Panc1 (cell line): ENCODE results near the gene FGD5. TPM values are rescaled to one million over a fixed set of nuclear protein-coding genes. Genes with fewer than 3 reads are reported as not detected.

Experiments
- ATAC-seq: fragments of 200-7000 bp; cut with Tn5 transposase; 2 replicates; pipeline ENCODE4 v1.9.1; 2020; ENCODE audit warnings: mild to moderate bottlenecking, moderate library complexity
- BruUV-seq: library from RNA; stranded (reverse); fragments of 400-500 nt; replicated peaks from 2 replicates; lab custom pipeline; 2021; lab: Mats Ljungman, UMichigan
- CTCF ChIA-PET: fragments of 300-600 bp; sonication (Branson Sonifier 250); formaldehyde crosslinking; loops from one replicate; lab custom pipeline; 2022; ENCODE audit warnings: antibody characterized with exemption; lab: Charles Lee
- POLR2A ChIA-PET: fragments of 300-600 bp; sonication (Branson Sonifier 250); formaldehyde crosslinking; loops from one replicate; lab custom pipeline; 2022; ENCODE audit warnings: antibody characterized with exemption; lab: Charles Lee
- DNase-seq: peaks from one replicate; pipeline ENCODE4 v3.0.0-alpha.2; 2010; ENCODE audit warnings: low read depth, low spot score
- H3K27ac ChIP-seq: 2 replicates; pipeline ENCODE4 v1.5.1; 2011; ENCODE audit warnings: mild to moderate bottlenecking, low read length, inconsistent platforms
- H3K27me3 ChIP-seq: fragments of 200-500 bp; sonication (Bioruptor generic); 2 replicates; pipeline ENCODE4 v1.6.0; 2014; ENCODE audit warnings: low read length, inconsistent platforms; ENCODE audit not compliant: control insufficient read depth, insufficient read depth
- H3K36me3 ChIP-seq: fragments of 200-500 bp; sonication (Bioruptor generic); 2 replicates; pipeline ENCODE4 v1.5.1; 2014; ENCODE audit warnings: inconsistent platforms, mild to moderate bottlenecking, low read length, moderate library complexity; ENCODE audit not compliant: control insufficient read depth, insufficient read depth
- H3K4me1 ChIP-seq: 2 replicates; pipeline ENCODE4 v1.5.1; 2011; ENCODE audit warnings: inconsistent platforms, mild to moderate bottlenecking, low read length, moderate library complexity; ENCODE audit not compliant: control insufficient read depth, insufficient read depth
- H3K4me3 ChIP-seq, 2 experiments: 2 replicates each; pipeline ENCODE4 v1.5.1; 2011 to 2012; ENCODE audit warnings: low read depth in 2 of 2, low read length in 2 of 2, mild to moderate bottlenecking in 2 of 2, inconsistent platforms in 1 of 2, moderate library complexity in 1 of 2
- H3K9me3 ChIP-seq: fragments of 200-500 bp; sonication (Bioruptor generic); 2 replicates; pipeline ENCODE4 v1.5.1; 2014; ENCODE audit warnings: low read depth, mild to moderate bottlenecking, inconsistent platforms, low read length, moderate library complexity; ENCODE audit not compliant: control insufficient read depth, insufficient read depth
- CTCF ChIP-seq: fragments of 450-650 bp; IDR thresholded peaks from 2 replicates; pipeline ENCODE4 v1.5.1; 2017; ENCODE audit warnings: mild to moderate bottlenecking
- POLR2AphosphoS5 ChIP-seq: IDR thresholded peaks from 2 replicates; pipeline ENCODE4 v1.6.1; 2012; ENCODE audit warnings: mild to moderate bottlenecking, low read depth, low read length, moderate library complexity
- REST ChIP-seq, 2 experiments: IDR thresholded peaks; 2 replicates each; pipeline ENCODE4 v1.6.1; 2011 to 2012; ENCODE audit warnings: low read depth in 2 of 2, control low read depth in 1 of 2, low read length in 1 of 2, mild to moderate bottlenecking in 1 of 2, moderate library complexity in 1 of 2; ENCODE audit not compliant: insufficient read depth in 1 of 2
- SIN3A ChIP-seq: IDR thresholded peaks from 2 replicates; pipeline ENCODE4 v1.6.1; 2012; ENCODE audit warnings: low read depth, mild to moderate bottlenecking, low read length, moderate library complexity, borderline replicate concordance; ENCODE audit not compliant: insufficient read depth
- TCF7L2 ChIP-seq: IDR thresholded peaks from 2 replicates; pipeline ENCODE4 v1.6.1; 2011; ENCODE audit warnings: mild to moderate bottlenecking, low read depth, low read length, inconsistent platforms
- in situ Hi-C: cut with HindIII; loops from 2 replicates; pipeline ENCODE4 v1.10.0; 2016; ENCODE audit warnings: low sequenced_read_pairs, low pct_unique_long_range_greater_than_20kb
- intact Hi-C: fragments of 100-400 bp; cut with micrococcal nuclease; formaldehyde crosslinking; loops from one replicate; pipeline ENCODE4 v1.10.0; 2022; ENCODE audit not compliant: unreplicated experiment
- total RNA-seq: library from RNA; stranded (reverse); gene quantifications from one replicate; pipeline ENCODE4 v1.2.1, GENCODE V29; 2021; ENCODE audit not compliant: unreplicated experiment

Gene FGD5
- total RNA-seq, 1 experiment from 2014 or later = 0.77 TPM

GRCh38 chr3:14876921-14877333, 58.2 kb downstream of the FGD5 start:
- Histone ChIP-seq H3K27me3 (no peaks in the 10 kb centered on the region), H3K27ac (no peak overlapping the region), H3K9me3 (no peaks in the 10 kb centered on the region), H3K4me3 (no peak overlapping the region), H3K4me1 (no peaks in the 10 kb centered on the region), H3K36me3 (no peaks in the 10 kb centered on the region)
- intact Hi-C loops = no loop called here
- in situ Hi-C loops = no loop called here
- no TSS peak for BruUV-seq
- ATAC-seq (no peak), DNase-seq (no peak)
- ChIA-PET CTCF (no interaction called here), POLR2A (no interaction called here)
- TF ChIP-seq SIN3A = no peak
- TF ChIP-seq CTCF = no peak
- TF ChIP-seq POLR2AphosphoS5 = no peak
- no peak for TF ChIP-seq TCF7L2
- TF ChIP-seq REST (IDR thresholded peaks at IDR 0.05; ENCODE audit: insufficient read depth in 1 of 2, low read depth in 2 of 2, low read length in 1 of 2) = no peak

- intact Hi-C loops = no loop called here
- ChIA-PET POLR2A (no interaction called here), CTCF (no interaction called here)
- Histone ChIP-seq H3K9me3 (no peaks in the 10 kb centered on the region), H3K27me3 (no peaks in the 10 kb centered on the region), H3K4me1 (no peaks in the 10 kb centered on the region), H3K36me3 (no peaks in the 10 kb centered on the region), H3K4me3 (no peak overlapping the region), H3K27ac (no peak overlapping the region)
- in situ Hi-C loops = no loop called here
- no TSS peak for BruUV-seq
- TF ChIP-seq SIN3A = no peak
- TF ChIP-seq TCF7L2 = no peak
- ATAC-seq (no peak), DNase-seq (no peak)
These were observed 58.7 kb downstream of the FGD5 start for GRCh38 chr3:14877469-14877868.

GRCh38 chr3:14879211-14879874, 60.6 kb downstream of the FGD5 start:
- Histone ChIP-seq H3K27ac (no peak overlapping the region), H3K4me1 (no peaks in the 10 kb centered on the region), H3K9me3 (no peaks in the 10 kb centered on the region), H3K36me3 (no peaks in the 10 kb centered on the region), H3K4me3 (no peak overlapping the region), H3K27me3 (no peaks in the 10 kb centered on the region)
- TF ChIP-seq SIN3A (no peak), REST (IDR thresholded peaks at IDR 0.05; ENCODE audit: insufficient read depth in 1 of 2, low read depth in 2 of 2, low read length in 1 of 2) (no peak)
- intact Hi-C loops = no loop called here
- POLR2A ChIA-PET = no interaction called here
- ATAC-seq = 0 out of 2 replicates have a peak, but pooled peaks have one; percentile 27
- CTCF ChIA-PET = no interaction called here
- in situ Hi-C loops = no loop called here
- DNase-seq = no peak
- BruUV-seq = no TSS peak
